HG02588 (cell line): ENCODE measurements around the gene KPNA3.
"Not testable (repeated sequence)": the region's sequence is repeated elsewhere in the genome, so short reads cannot be mapped to it uniquely, and the experiment has no call there.

ENCODE experiments used
- ATAC-seq: cut with Tn5 transposase; IDR thresholded peaks from one replicate; pipeline ENCODE4 v1.9.1; 2021; ENCODE audit warnings: mild to moderate bottlenecking, moderate library complexity; ENCODE audit not compliant: unreplicated experiment

Gene KPNA3

DNA sequence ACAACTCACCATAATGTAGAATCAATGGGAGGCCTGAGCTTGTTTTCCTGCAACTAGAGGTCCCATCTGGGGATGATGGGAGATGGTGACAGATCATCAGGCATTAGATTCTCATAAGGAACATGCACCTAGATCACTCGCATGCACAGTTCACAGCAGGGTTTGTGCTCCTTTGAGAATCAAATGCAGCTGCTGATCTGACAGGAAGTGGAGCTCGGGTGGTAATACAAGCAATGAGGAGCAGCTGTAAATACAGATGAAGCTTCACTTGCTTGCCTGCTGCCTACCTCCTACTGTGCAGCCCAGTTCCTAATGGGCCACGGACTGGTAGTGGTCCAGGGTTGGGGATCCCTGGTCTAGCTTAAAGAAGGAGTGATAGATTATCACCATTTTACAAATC lies 33.0 kb downstream of the KPNA3 start:
- ATAC-seq: no peak

DNA sequence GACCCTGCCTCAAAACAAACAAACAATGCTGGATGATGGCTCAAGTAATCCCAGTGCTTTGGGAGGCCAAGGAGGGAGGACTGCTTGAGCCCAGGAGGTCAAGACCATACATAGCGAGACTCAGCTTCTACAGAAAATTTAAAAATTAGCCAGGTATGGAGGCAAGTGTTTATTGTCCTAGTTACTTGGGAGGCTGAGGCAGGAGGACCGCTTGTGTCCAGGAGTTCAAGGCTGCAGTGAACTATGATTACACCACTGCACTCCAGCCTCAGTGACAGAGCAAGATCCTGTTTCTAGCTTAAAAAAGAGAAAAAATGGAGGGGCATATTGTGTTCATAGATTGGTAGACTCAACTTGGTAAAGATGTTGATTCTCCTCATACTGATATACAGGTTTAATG lies 36.2 kb downstream of the KPNA3 start:
- ATAC-seq: no peak

DNA sequence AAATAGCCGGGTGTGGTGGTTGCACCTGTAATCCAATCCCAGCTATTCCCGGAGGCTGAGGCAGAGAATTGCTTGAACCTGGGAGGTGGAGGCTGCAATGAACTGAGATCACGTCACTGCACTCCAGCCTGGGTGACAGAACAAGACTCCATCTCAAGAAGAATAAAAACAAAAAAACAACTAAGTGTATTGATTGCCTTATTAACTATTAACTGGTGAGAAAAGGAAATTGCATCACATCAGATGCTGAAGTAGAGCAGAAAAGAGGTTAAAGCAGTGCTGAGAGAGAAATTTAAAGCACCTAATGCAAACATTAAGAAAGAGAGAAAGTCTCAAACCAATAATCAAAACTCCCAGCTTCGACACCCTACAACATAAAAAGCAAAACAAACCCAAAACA lies 38.3 kb downstream of the KPNA3 start:
- ATAC-seq: no peak

DNA sequence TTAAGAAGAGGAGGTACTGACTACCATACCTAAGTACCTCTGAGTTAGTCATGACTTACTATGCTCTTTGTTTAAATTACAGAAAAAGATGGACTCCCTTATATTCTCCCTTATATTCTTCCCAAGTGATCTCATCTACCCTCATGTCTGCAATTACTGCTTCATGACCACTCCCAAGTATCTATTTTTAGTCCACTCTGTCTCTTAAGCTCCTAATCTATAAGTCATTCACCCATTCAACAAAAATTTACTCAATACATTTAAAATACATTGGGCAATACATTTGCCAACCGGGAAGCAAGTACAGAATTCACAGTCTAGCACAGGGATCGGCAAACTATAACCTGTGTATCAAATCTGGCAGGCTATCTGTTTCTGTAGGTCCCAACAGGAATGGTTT lies 42.6 kb downstream of the KPNA3 start:
- ATAC-seq: no peak

DNA sequence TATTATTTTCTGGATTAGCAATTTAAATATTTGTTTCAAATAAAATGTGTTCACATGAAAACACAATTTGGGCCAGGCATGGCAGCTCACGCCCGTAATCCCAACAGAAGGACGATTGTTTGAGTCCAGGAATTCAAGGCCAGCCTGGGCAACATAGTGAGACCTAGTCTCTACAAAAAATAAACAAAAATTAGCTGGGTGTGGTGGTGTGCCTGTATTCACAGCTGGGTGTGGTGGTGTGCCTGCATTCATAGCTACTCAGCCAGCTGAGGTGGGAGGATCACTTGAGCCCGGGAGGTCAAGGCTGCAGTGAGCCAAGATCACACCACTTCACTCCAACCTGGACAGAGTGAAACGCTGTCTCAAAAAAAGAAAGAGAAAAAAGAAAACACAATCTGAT lies 46.4 kb downstream of the KPNA3 start:
- ATAC-seq: no peak

DNA sequence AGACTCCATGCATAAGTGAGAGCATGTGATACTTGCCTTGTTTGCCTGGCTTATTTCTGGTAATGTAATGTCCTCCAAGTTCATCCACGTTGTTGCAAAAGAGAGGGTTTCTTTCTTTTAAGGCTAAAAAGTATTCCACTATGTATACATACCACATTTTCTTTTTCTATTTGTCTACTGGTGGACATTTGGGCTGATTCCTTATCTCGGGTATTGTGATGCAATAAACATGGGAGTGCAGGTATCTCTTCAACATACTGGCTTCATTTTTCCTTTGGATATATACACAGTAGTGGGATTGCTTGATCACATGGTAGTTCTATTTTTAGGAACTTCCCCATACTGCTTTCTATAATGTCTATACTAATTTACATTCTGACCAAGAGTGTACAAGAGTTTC lies 51.6 kb downstream of the KPNA3 start:
- ATAC-seq: no peak

DNA sequence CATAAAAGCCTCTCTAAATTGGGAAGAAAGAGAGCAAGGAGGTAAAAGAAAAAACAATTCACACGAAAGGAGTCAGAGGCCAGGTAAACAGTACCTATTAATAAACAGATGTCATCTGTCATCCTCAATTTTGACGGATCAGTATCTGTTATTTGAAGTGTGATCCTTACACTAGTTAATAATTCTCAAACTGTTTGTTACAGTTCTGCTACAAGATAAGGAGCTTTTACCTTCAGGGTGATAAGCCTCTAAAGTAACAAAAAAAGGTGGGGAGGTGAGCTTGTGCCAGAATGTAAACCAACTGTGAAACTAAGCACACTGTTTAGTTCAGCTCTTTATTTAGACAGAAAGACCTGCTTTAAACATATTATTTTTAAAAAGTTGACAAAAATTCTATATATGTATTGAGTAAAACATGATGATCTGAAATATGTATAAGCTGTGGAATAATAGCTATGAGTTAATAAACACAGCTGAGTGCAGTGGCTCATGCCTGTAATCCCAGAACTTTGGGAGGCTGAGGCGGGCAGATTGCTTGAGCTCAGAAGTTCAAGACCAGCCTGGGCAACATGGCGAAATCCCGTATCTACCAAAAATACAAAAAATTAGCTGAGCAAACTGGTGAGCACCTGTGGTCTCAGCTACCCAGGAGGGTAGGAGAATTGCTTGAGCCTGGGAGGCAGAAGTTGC lies 52.8 kb downstream of the KPNA3 start:
- ATAC-seq: no peak

DNA sequence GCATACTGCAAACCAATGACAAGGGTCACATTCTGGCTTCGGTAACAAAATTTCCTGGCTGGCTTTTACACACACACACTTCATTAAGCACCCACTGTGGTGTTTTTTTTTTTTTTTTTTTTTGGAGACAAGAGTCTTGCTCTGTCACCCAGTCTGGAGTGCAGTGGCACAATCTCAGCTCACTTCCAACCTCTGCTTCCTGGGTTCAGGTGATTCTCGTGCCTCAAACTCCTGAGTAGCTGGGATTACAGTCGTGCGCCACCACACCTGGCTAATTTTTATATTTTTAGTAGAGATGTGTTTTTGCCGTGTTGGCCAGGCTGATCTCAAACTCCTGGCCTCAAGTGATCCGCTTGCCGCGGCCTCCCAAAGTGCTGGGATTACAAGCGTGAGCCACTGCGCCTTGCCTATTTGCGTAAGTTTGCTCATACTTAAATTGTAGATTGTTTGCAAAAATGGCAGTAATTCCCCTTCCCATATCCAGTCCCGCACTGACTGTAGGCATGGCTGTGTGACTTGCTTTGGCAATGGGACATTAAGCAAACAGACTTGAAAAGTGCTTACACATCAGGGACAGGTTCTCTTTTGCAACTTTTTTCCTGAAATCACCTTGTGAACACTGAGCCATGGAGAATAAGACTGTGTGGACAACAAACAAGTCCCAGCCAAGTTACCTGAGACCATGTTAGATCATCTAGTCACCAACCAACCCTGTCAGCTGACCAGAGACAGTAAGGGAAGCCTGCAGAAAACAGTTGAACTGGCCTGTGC lies 59.1 kb downstream of the KPNA3 start:
- ATAC-seq: no peak

DNA sequence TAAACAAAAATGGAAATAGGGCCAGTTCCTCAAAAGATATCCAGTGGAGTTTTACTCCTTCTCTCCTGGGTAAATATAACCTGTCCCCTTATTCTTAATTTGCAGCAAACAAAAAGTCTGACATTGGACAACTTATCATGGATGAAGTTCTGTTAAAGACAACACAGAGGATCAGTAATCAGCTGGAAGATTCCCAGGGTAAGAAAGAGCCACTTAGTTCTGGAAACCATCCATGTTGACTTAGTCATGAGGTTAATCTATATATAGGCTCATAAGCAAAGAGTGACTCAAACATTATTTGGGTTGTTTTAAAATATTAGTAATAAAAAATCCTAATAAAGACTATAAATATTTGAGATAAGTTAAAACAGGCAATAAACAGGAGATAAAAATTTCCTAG lies 60.7 kb downstream of the KPNA3 start:
- ATAC-seq: no peak

DNA sequence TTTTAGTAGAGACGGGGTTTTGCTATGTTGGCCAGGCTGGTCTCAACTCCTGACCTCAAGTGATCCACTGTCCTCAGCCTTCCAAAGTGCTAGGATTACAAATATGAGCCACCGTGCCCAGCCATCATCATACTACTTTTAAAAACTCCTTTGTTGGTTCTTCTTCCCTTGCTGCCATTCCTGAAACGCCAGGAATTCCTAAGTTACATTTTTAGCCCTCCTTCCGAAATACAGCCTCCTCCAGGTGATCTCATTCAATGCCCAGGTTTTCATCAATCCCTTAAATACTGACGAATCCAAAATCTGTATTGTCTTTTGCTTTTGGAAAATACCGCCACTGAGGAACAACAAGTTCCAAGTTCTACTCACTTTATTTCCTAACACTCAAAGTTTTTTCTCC lies 75.9 kb downstream of the KPNA3 start:
- no peak for ATAC-seq

DNA sequence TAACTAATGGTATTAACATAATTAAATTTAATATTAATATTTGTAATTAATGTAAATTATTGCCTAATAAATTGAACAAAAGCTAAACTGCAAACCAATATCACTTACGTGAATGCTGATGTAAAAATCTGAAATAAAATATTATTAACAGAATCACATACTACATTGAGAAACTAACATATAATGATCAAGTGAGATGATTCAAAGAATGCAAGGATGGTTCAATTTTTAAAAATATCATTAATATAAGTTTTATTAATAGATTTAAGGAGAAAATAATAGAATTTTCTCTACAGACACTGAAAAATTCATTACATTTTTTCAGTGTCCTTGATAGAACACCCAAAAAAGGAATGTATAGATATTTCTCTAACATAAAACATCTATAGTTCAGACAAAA lies 77.7 kb downstream of the KPNA3 start:
- ATAC-seq: no peak

DNA sequence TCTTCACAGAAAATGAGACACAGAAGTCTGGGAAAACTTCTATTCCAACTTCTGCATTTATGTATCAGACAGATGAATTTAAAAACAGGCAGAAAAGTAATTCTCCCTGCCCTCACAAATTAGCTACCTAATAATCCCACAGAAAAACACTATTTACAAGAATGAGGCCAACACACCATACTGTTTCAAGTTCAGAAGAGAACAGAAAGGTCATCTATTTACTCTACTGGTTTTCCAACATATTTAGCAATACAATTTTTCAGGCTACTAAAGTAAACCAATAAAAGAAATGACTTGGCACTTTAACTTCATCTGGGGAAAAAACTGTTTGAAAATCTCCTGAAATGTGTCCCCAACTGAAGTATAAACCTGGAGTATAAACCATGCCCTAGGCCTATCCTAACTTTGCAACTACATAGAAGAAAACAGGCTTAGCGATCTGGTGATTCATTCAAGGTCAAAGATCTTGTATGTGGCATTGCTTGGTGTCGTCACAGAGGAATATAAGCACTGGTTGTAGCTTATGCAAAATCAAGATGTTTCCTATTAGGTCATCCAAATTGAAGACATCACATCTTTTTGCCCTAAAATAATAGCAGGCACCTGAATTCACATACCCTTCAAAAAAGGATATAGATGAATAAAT lies 81.1 kb downstream of the KPNA3 start:
- ATAC-seq: no peak

DNA sequence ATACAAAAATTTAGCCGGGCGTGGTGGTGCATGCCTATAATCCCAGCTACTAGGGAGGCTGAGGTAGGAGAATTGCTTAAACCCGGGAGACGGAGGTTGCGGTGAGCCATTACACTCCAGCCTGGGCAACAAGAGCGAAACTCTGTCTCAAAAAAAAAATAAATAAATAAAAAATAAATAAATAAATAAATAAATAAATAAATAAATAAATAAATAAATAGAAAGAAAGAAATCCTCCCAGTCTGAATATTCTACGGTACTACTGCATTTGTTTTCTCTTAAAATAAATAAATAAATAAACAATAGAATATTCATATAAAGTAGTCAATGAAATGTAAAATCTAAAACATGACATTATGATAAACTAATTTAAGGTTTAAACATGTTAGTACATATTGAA lies 88.2 kb downstream of the KPNA3 start:
- ATAC-seq: not testable (repeated sequence)

DNA sequence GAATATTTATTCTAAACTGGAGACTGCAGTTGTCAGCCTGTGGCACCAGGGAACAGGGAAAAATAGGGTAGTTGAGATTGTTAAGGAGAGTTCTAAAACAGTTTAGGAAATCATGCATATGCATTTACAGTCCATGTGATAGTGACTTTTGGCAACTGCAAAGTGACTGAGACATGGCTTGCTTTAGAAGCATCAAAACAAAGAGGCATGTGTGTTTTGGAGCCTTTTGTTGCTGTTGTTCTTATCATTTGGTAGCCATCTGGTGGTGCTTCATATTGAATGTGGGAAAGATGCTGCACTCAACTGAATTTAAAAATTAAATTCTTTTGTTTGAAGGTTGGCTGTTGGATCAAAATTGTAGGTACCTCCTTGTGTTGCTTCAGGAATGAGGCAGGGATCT lies 91.0 kb downstream of the KPNA3 start:
- no peak for ATAC-seq

DNA sequence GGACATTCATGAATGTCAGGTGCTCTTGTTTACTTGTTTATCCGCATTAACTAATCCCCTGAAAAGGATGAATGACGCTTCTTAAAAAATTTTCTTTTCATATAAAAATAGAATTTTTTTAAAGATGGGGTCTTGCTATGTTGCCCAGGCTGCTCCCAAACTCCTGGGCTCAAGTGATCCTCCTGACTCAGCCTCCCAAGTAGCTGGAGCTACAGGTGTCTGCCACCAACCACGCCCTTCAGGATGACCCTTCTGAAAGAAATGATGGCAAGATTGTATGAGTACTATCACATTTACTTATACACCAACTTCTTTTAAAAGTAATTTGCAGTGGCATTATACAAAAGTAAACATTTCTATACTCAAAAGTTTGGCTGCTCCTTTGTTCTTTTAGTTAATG lies 95.0 kb downstream of the KPNA3 start:
- ATAC-seq: no peak

DNA sequence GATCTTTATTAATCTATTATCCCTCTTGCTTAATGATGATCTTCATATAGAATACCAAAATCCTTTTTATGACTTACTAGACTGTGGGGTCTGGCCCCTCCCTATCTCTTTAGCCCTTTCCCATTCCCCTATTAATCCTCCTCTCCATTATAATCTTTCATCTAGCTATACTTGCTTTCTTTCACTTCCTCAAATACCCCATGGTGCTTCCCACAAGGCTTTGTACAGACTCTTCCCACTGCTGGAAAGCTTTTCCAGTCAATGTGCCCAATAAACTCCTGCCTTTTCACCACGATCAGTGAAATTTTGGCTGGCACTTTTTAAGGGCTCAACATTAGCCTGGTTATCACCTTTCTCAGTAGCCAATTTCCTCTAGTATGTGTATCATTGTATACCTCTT lies 98.0 kb downstream of the KPNA3 start:
- ATAC-seq: no peak

DNA sequence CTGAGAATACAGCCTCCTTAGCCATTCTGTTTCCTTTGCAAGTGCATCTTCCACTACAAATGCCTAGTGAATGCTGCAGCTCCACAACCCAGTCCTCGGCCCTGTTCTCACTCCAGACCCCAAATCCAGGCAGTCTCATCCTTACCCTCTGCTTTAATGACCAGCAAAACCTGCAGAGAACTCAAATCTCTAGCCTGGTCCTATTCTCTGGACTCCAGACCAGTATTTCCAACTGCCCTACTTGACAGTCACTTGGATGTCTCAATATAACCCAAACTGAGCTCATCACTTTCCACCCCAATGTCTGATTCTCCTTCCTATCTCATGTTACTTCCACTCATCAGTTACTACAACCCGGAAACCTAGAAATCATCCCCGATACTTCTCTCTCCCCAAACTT lies 98.6 kb downstream of the KPNA3 start:
- no peak for ATAC-seq

DNA sequence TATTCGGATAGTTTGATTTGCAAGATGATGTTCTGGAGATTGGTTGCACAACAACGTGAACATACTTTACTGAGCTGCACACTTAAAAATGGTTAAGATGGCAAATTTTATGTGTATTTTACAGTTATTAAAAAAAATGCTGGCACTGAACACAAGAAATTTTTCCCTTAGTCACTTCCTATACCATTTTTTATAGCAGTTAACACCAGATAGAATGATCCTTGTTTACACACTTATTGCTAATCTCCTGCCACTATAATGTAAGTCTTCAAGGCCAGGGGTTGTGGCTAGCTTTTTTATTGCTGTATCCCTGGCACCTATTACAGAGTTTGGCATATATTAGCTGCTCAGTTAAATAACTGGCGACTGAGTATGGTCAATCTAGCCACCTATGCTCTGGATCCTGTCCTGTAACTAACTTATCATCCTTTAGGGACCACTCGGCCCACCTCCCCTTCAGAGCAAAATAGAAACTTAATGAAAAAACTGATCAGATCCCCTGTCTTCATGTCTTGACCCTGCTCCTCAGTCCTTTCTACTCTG lies 99.2 kb downstream of the KPNA3 start:
- no peak for ATAC-seq

DNA sequence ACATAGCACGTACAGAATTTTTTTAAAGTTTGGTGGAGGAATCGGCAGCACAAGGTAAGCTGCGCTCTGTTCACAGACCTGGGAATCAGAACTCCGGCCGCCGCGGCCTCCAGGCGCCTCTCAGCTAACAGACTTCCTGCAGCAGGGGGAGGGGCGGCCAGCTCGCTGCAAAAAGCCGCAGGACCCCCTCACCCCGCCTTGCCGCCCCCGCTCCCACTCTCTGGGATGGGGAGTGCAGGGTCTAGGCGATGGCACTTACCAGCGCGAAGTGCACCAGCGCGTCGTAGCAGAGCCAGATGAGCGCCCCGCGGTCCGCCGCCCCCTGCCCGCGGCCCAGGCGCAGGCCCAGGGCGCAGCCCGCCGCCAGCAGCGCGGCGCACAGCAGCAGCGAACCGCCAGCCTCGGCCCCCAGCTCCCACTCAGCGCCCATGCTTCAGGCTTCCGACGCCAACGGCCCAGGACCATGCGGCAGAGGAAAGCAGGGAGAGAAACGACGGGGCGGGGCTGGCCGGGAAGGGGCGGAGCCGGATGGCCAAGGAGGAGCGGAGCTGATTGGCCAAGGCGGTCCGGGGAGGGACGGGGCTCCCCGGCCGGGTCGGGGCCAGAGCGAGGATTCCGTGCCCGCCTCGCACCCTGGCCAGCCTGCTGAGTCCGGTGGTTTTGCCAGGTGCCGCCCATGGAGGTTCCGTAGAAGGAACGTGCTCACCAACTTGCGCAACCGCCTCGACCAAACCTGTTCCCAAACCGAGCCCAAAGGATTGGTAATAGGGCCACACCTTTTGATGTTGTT lies 101.3 kb downstream of the KPNA3 start, which contains the start of gene EBPL:
Gene EBPL, minus strand, starts transcription at position 492 of the 790 bp plus-strand sequence. Its CDS starts 62 bp downstream, at position 430.
- peak; percentile 97 for ATAC-seq

DNA sequence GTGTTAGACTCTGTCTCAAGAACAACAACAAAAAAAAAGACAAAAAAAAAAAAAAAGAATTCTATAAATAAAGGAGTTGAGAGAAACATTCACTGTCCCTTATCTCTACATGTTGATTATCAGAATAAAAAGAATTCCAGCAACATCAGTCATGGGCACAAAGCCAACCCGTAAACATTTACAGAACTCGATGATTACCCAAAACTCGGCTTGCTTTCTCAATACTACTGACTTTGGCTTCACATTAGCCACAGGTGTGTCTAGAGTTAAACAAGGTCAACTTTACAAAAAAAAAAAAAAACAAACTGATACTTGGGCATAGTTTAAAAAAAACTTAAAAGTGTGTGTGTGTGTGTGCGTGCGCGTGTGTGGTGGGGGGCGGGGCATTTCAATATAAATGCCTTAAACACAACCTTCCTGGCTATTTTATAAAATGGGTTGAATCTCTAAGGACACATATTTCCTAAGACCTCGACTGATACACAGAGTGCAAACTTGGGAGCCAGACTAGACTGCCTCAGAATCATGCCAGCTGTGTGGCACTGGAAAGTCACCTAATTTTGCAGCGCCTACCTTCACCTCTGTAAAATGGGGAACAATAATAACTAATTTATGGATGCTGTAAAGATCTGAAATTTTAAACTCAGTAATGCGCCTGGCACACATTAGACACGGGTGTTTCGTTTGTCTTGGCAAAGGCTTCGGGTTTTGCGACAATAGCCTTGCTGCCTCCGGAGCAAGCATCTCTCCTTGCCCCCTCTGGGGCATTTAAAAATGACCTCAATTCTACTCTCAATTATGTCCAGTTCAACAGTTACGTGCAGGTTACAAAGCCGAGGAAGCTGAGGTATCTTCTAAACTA lies 102.1 kb downstream of the KPNA3 start:
- peak; percentile 8 for ATAC-seq
